GM12878 (cell line): ENCODE results near the gene BNIP5. TPM values are rescaled to one million over a fixed set of nuclear protein-coding genes. Genes with fewer than 3 reads are reported as not detected.

Source experiments
- ATAC-seq: fragments of 200-7000 bp; cut with Tn5 transposase; 3 replicates; pipeline ENCODE4 v1.9.1; 2020; ENCODE audit warnings: mild to moderate bottlenecking, moderate library complexity
- BruUV-seq: library from RNA; stranded (reverse); fragments of 400-500 nt; replicated peaks from 2 replicates; lab custom pipeline; 2021; lab: Mats Ljungman, UMichigan
- CTCF ChIA-PET: fragments of 300-600 bp; sonication (Branson Sonifier 250); formaldehyde crosslinking; extraction: SDS; loops from one replicate; lab custom pipeline; 2021; ENCODE audit warnings: inconsistent platforms; lab: Yijun Ruan, JAX
- POLR2A ChIA-PET: fragments of 350-600 bp; formaldehyde crosslinking; extraction: SDS; loops from one replicate; lab custom pipeline; 2021; ENCODE audit warnings: inconsistent platforms; lab: Charles Lee
- RAD21 ChIA-PET: fragments of 300-600 bp; sonication (Branson Sonifier 250); formaldehyde crosslinking; loops from one replicate; lab custom pipeline; 2023; ENCODE audit warnings: antibody characterized with exemption; ENCODE audit not compliant: unreplicated experiment; lab: Charles Lee
- SMC1A ChIA-PET: fragments of 300-600 bp; sonication (Branson Sonifier 250); formaldehyde crosslinking; loops from one replicate; lab custom pipeline; 2023; ENCODE audit not compliant: unreplicated experiment, uncharacterized antibody; lab: Charles Lee
- DNase-seq: peaks from one replicate; pipeline ENCODE4 v3.0.0-alpha.2; 2011; ENCODE audit warnings: low read depth, low spot score
- FAIRE-seq: peaks from 3 replicates; lab custom pipeline; 2011; peaks lifted over from hg19 to GRCh38; lab: Jason Lieb, UNC
- H2AFZ ChIP-seq: 2 replicates; pipeline ENCODE4 v1.6.0; 2011; ENCODE audit warnings: low read depth, low read length, control low read depth; ENCODE audit not compliant: control insufficient read depth
- H3K27ac ChIP-seq: 2 replicates; pipeline ENCODE4 v1.5.1; 2011; ENCODE audit warnings: control low read depth; ENCODE audit not compliant: control insufficient read depth, insufficient read depth
- H3K27me3 ChIP-seq, 2 experiments: replicated peaks in 1 of 2; 2 replicates each; pipeline versions ENCODE4 v1.6.0 to v1.6.1; 2011; ENCODE audit warnings: low read length in 1 of 2; ENCODE audit not compliant: control insufficient read depth in 2 of 2, insufficient read depth in 2 of 2
- H3K36me3 ChIP-seq, 2 experiments: 2 replicates each; pipeline ENCODE4 v1.5.1; 2011; ENCODE audit warnings: low read length in 1 of 2; ENCODE audit not compliant: control insufficient read depth in 2 of 2, insufficient read depth in 2 of 2
- H3K4me1 ChIP-seq: 2 replicates; pipeline ENCODE4 v1.6.1; 2011; ENCODE audit warnings: mild to moderate bottlenecking, low read length, moderate library complexity, mixed read lengths; ENCODE audit not compliant: control insufficient read depth, insufficient read depth
- H3K4me2 ChIP-seq: 2 replicates; pipeline ENCODE4 v1.6.0; 2011; ENCODE audit warnings: control low read depth; ENCODE audit not compliant: control insufficient read depth, insufficient read depth
- H3K4me3 ChIP-seq: fragments of 200-600 bp; sonication (generic); 2 replicates; pipeline ENCODE4 v1.5.1; 2016
- H3K79me2 ChIP-seq: 2 replicates; pipeline ENCODE4 v1.6.0; 2011; ENCODE audit warnings: low read length; ENCODE audit not compliant: control insufficient read depth, insufficient read depth
- H3K9ac ChIP-seq: 2 replicates; pipeline ENCODE4 v1.8.0; 2011; ENCODE audit warnings: low read length, control low read depth, mixed read lengths; ENCODE audit not compliant: control insufficient read depth, insufficient read depth
- H3K9me3 ChIP-seq: replicated peaks from 3 replicates; pipeline ENCODE4 v1.5.1; 2011; ENCODE audit warnings: mild to moderate bottlenecking, low read length; ENCODE audit not compliant: control insufficient read depth, insufficient read depth
- H4K20me1 ChIP-seq: 2 replicates; pipeline ENCODE4 v1.6.0; 2011; ENCODE audit not compliant: control insufficient read depth, insufficient read depth
- DPF2 ChIP-seq: fragments of 450-650 bp; IDR thresholded peaks from 2 replicates; pipeline ENCODE4 v1.6.1; 2017; ENCODE audit warnings: mild to moderate bottlenecking
- EED ChIP-seq: sonication (generic); IDR thresholded peaks from 2 replicates; pipeline ENCODE4 v1.6.1; 2016; ENCODE audit warnings: antibody characterized with exemption, low read depth
- HCFC1 ChIP-seq: fragments of 150-350 bp; IDR thresholded peaks from 2 replicates; pipeline ENCODE4 v1.6.1; 2014; ENCODE audit warnings: low read length
- JUNB ChIP-seq: IDR thresholded peaks from 2 replicates; pipeline ENCODE4 v1.6.1; 2016; ENCODE audit warnings: antibody characterized with exemption, mild to moderate bottlenecking
- MXI1 ChIP-seq: fragments of 150-350 bp; IDR thresholded peaks from 2 replicates; pipeline ENCODE4 v1.6.1; 2011; ENCODE audit warnings: low read depth, mild to moderate bottlenecking, inconsistent platforms, low read length, improper control_type of control experiment
- POLR2A ChIP-seq: IDR thresholded peaks from 2 replicates; pipeline ENCODE4 v1.6.1; 2011; ENCODE audit warnings: low read depth, mild to moderate bottlenecking, low read length
- POU2F2 ChIP-seq: IDR thresholded peaks from 3 replicates; pipeline ENCODE4 v1.6.1; 2011; ENCODE audit warnings: low read depth, mild to moderate bottlenecking, low read length, borderline replicate concordance
- RAD51 ChIP-seq: fragments of 450-650 bp; IDR thresholded peaks from 2 replicates; pipeline ENCODE4 v1.6.1; 2016; ENCODE audit warnings: moderate library complexity, mild to moderate bottlenecking, inconsistent platforms
- SMC3 ChIP-seq: IDR thresholded peaks from 2 replicates; pipeline ENCODE4 v1.6.1; 2011; ENCODE audit warnings: low read length, improper control_type of control experiment, borderline replicate concordance
- ZBED1 ChIP-seq: IDR thresholded peaks from 2 replicates; pipeline ENCODE4 v1.6.1; 2016; ENCODE audit warnings: borderline replicate concordance
- WGBS: methylation state at CpG from one replicate; pipeline ENCODE4 v1.1.6; 2016; ENCODE audit warnings: low lambda C conversion rate; ENCODE audit not compliant: insufficient replicate concordance, insufficient coverage; ENCODE audit errors: missing lambda C conversion rate; 5-methylcytosine and 5-hydroxymethylcytosine counted together
- in situ Hi-C: fragments of 300-500 bp; cut with MboI; formaldehyde crosslinking; loops from 9 replicates; pipeline ENCODE4 v1.14.3; 2018; ENCODE audit warnings: mixed read lengths
- intact Hi-C: fragments of 100-400 bp; cut with micrococcal nuclease; formaldehyde crosslinking; loops from one replicate; pipeline ENCODE4 v1.14.2; 2022; ENCODE audit not compliant: unreplicated experiment
- polyA plus RNA-seq, 11 experiments: library from polyadenylated mRNA; depleted of rRNA in 4 of 11; unstranded in 6 of 11; stranded (reverse) in 5 of 11; fragments of >200 nt; fragmentation: Nextera tagmentation in 4 of 11; fragmentation: Illumina TruSeq in 1 of 11; extraction: Ambion mirVana in 4 of 11; extraction: Trizol in 1 of 11; gene quantifications; 1 replicate in 1 of 11; 2 replicates in 10 of 11; pipeline versions ENCODE4 v1.2.1 to v1.2.3, GENCODE V29; 2011 to 2016; ENCODE audit warnings: inconsistent platforms in 2 of 11, missing spikeins in 2 of 11, low read depth in 1 of 11
- total RNA-seq, 4 experiments: library from RNA; depleted of rRNA in 3 of 4; stranded (reverse); fragments of >200 nt in 3 of 4; fragmentation: Illumina TruSeq in 1 of 4; extraction: Trizol in 1 of 4; gene quantifications; 2 replicates each; pipeline versions ENCODE4 v1.2.1 to v1.2.3, GENCODE V29; 2013 to 2021
- TF ChIP-seq, protein P1 (sequence below): fragments of 450-650 bp; IDR thresholded peaks from 2 replicates; pipeline ENCODE4 v1.6.1; 2017; ENCODE audit warnings: mild to moderate bottlenecking
- TF ChIP-seq, protein P2 (sequence below): fragments of 450-650 bp; conservative IDR thresholded peaks from 2 replicates; pipeline ENCODE4 v1.6.1; 2017; ENCODE audit warnings: mild to moderate bottlenecking, moderate library complexity
- TF ChIP-seq, protein P3 (sequence below): fragments of 450-650 bp; IDR thresholded peaks from 2 replicates; pipeline ENCODE4 v1.6.1; 2017; ENCODE audit warnings: antibody characterized with exemption, mild to moderate bottlenecking, moderate library complexity
- TF ChIP-seq, protein P4 (sequence below): fragments of 450-650 bp; IDR thresholded peaks from 2 replicates; pipeline ENCODE4 v1.6.1; 2017; ENCODE audit warnings: mild to moderate bottlenecking, moderate library complexity

Gene BNIP5
- total and polyA plus RNA-seq, 10 of the 15 experiments (the other 5 are each of a cell fraction or from before 2014, with no cell fraction given), result 0.02 to 0.68 (median 0.05) TPM; not detected in 2

GRCh38 chr6:36286858-36287257, 49.8 kb downstream of the BNIP5 start (continued):
- TF ChIP-seq, protein P1, sequence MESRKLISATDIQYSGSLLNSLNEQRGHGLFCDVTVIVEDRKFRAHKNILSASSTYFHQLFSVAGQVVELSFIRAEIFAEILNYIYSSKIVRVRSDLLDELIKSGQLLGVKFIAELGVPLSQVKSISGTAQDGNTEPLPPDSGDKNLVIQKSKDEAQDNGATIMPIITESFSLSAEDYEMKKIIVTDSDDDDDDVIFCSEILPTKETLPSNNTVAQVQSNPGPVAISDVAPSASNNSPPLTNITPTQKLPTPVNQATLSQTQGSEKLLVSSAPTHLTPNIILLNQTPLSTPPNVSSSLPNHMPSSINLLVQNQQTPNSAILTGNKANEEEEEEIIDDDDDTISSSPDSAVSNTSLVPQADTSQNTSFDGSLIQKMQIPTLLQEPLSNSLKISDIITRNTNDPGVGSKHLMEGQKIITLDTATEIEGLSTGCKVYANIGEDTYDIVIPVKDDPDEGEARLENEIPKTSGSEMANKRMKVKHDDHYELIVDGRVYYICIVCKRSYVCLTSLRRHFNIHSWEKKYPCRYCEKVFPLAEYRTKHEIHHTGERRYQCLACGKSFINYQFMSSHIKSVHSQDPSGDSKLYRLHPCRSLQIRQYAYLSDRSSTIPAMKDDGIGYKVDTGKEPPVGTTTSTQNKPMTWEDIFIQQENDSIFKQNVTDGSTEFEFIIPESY, result no peak
- no peak for TF ChIP-seq DPF2
- no peak for TF ChIP-seq POLR2A

DNA sequence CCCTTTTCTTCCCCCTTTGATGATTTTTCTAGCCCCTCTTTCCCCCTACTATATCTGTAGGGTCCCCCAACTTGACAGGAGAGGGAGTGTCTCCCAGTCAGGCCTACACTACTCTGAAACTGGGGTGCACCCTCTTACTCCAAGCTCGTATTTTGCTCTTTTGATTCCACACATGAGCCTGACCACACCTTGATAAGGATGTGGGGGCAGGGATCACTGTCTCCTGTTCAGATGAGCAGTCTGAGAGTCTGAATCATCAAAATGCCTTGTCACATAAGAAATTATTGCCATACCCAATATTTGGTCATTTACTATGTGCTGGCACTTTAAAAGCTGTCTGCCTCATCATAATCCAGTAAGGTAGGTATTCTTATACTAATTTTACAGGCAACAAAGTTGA, 50.9 kb downstream of the BNIP5 start:
- H3K36me3 ChIP-seq, result no peaks in the 10 kb centered on the region
- no peaks in the 10 kb centered on the region for H3K9me3 ChIP-seq
- no peak overlapping the region for H3K4me3 ChIP-seq
- no peaks in the 10 kb centered on the region for H3K4me1 ChIP-seq
- H3K79me2 ChIP-seq, result no peaks in the 10 kb centered on the region
- DNase-seq (no peak), ATAC-seq (no peak), FAIRE-seq (no peak)
- WGBS, result 7% methylated on average over 1 of the region's 1 CpG
- BruUV-seq, result no TSS peak
- H3K4me2 ChIP-seq, result no peak overlapping the region
- intact Hi-C loops, result no loop called here
- in situ Hi-C loops, result no loop called here
- H4K20me1 ChIP-seq, result no peaks in the 10 kb centered on the region
- H2AFZ ChIP-seq, result no peak overlapping the region
- no peak overlapping the region for H3K9ac ChIP-seq
- CTCF ChIA-PET, result no interaction called here
- peaks cover 0 to 11% of the 10 kb centered on the region in 2 experiments; a peak in 3 of 4 replicates for H3K27me3 ChIP-seq
- POLR2A ChIA-PET, result no interaction called here
- H3K27ac ChIP-seq, result no peak overlapping the region
- SMC1A ChIA-PET, result interaction anchor here (1.8 kb wide), 1 partner anchor 9 kb away, joined by 3 read pairs; no protein-coding TSS in a partner anchor
- RAD21 ChIA-PET, result no interaction called here
- TF ChIP-seq JUNB (no peak), POU2F2 (no peak), RAD51 (no peak), ZBED1 (no peak), EED (no peak), HCFC1 (no peak), SMC3 (no peak), MXI1 (no peak)
- TF ChIP-seq, protein P2, sequence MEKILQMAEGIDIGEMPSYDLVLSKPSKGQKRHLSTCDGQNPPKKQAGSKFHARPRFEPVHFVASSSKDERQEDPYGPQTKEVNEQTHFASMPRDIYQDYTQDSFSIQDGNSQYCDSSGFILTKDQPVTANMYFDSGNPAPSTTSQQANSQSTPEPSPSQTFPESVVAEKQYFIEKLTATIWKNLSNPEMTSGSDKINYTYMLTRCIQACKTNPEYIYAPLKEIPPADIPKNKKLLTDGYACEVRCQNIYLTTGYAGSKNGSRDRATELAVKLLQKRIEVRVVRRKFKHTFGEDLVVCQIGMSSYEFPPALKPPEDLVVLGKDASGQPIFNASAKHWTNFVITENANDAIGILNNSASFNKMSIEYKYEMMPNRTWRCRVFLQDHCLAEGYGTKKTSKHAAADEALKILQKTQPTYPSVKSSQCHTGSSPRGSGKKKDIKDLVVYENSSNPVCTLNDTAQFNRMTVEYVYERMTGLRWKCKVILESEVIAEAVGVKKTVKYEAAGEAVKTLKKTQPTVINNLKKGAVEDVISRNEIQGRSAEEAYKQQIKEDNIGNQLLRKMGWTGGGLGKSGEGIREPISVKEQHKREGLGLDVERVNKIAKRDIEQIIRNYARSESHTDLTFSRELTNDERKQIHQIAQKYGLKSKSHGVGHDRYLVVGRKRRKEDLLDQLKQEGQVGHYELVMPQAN, result no peak
- TF ChIP-seq, protein P3, sequence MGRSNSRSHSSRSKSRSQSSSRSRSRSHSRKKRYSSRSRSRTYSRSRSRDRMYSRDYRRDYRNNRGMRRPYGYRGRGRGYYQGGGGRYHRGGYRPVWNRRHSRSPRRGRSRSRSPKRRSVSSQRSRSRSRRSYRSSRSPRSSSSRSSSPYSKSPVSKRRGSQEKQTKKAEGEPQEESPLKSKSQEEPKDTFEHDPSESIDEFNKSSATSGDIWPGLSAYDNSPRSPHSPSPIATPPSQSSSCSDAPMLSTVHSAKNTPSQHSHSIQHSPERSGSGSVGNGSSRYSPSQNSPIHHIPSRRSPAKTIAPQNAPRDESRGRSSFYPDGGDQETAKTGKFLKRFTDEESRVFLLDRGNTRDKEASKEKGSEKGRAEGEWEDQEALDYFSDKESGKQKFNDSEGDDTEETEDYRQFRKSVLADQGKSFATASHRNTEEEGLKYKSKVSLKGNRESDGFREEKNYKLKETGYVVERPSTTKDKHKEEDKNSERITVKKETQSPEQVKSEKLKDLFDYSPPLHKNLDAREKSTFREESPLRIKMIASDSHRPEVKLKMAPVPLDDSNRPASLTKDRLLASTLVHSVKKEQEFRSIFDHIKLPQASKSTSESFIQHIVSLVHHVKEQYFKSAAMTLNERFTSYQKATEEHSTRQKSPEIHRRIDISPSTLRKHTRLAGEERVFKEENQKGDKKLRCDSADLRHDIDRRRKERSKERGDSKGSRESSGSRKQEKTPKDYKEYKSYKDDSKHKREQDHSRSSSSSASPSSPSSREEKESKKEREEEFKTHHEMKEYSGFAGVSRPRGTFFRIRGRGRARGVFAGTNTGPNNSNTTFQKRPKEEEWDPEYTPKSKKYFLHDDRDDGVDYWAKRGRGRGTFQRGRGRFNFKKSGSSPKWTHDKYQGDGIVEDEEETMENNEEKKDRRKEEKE, result no peak
- TF ChIP-seq, protein P4, sequence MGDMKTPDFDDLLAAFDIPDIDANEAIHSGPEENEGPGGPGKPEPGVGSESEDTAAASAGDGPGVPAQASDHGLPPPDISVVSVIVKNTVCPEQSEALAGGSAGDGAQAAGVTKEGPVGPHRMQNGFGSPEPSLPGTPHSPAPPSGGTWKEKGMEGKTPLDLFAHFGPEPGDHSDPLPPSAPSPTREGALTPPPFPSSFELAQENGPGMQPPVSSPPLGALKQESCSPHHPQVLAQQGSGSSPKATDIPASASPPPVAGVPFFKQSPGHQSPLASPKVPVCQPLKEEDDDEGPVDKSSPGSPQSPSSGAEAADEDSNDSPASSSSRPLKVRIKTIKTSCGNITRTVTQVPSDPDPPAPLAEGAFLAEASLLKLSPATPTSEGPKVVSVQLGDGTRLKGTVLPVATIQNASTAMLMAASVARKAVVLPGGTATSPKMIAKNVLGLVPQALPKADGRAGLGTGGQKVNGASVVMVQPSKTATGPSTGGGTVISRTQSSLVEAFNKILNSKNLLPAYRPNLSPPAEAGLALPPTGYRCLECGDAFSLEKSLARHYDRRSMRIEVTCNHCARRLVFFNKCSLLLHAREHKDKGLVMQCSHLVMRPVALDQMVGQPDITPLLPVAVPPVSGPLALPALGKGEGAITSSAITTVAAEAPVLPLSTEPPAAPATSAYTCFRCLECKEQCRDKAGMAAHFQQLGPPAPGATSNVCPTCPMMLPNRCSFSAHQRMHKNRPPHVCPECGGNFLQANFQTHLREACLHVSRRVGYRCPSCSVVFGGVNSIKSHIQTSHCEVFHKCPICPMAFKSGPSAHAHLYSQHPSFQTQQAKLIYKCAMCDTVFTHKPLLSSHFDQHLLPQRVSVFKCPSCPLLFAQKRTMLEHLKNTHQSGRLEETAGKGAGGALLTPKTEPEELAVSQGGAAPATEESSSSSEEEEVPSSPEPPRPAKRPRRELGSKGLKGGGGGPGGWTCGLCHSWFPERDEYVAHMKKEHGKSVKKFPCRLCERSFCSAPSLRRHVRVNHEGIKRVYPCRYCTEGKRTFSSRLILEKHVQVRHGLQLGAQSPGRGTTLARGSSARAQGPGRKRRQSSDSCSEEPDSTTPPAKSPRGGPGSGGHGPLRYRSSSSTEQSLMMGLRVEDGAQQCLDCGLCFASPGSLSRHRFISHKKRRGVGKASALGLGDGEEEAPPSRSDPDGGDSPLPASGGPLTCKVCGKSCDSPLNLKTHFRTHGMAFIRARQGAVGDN, result no peak
